ENCODE data around the gene CACNA2D4. TPM values are rescaled to one million over a fixed set of nuclear protein-coding genes. Genes with fewer than 3 reads are reported as not detected.

The CACNA2D4 gene
- total RNA-seq, 1 donor from 2014 or later, result not detected

DNA sequence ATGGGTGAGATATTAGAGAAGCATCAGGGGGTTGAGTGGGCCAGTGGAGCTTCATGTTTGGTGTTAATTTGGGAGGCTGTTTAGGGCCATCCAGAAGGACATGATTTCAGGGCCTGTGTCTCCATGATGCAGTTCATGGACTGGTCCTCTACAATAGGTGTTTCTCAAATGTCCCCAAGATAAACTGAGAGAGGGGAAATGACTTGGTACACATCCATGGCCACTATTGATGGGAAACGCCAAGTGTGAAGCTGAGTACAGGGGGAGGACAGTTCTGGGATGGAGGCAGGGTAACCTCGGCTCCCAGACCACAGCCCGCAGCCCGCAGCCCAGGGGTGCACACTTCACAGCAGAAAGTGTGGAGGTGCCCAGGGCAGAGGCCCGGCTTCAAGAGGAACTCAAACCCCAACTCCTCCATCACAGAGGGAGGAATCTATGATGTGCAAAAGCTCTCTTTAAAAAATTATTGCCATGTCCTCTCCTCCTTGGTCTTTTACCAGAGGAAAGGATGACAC, 33.3 kb downstream of the CACNA2D4 start:
- TF ChIP-seq, protein P1, sequence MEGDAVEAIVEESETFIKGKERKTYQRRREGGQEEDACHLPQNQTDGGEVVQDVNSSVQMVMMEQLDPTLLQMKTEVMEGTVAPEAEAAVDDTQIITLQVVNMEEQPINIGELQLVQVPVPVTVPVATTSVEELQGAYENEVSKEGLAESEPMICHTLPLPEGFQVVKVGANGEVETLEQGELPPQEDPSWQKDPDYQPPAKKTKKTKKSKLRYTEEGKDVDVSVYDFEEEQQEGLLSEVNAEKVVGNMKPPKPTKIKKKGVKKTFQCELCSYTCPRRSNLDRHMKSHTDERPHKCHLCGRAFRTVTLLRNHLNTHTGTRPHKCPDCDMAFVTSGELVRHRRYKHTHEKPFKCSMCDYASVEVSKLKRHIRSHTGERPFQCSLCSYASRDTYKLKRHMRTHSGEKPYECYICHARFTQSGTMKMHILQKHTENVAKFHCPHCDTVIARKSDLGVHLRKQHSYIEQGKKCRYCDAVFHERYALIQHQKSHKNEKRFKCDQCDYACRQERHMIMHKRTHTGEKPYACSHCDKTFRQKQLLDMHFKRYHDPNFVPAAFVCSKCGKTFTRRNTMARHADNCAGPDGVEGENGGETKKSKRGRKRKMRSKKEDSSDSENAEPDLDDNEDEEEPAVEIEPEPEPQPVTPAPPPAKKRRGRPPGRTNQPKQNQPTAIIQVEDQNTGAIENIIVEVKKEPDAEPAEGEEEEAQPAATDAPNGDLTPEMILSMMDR (IDR thresholded peaks at IDR 0.05), result no peak
- H3K27me3 ChIP-seq, result no peaks in the 10 kb centered on the region
- H3K4me3 ChIP-seq, result no peak overlapping the region
- no peaks in the 10 kb centered on the region for H3K4me1 ChIP-seq
- H3K27ac ChIP-seq, result no peak overlapping the region
- intact Hi-C loops (cut with DNase I), result no loop called here
- no peak for DNase-seq (ENCODE audit: low spot score in 2 of 2)
- no peaks in the 10 kb centered on the region for H3K36me3 ChIP-seq
- peaks cover 0 to 7% of the 10 kb centered on the region in 2 donors for H3K9me3 ChIP-seq

DNA sequence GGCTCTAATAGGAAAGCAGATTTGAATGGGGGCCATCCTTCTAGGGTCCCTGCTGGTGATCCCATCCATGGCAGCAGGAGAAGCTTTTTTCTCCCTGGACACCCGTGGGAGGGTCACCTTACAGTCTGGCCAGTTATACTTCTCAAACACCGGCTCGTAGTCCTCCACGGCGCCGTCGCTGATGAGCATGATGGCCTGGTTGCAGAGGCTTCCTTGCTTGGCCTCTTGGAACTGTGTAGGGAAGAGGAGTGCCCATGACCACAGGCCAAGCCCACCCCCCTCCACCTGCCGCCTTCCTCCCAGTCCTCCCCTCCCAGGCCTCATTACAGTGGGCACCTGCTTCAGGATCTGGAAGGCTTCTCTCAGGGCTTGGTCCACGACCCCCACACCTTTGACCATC, 33.8 kb downstream of the CACNA2D4 start:
- Histone ChIP-seq H3K9me3 (peaks cover 0 to 7% of the 10 kb centered on the region in 2 donors), H3K4me3 (no peak overlapping the region), H3K27ac (no peak overlapping the region), H3K4me1 (no peaks in the 10 kb centered on the region), H3K27me3 (no peaks in the 10 kb centered on the region), H3K36me3 (no peaks in the 10 kb centered on the region)
- TF ChIP-seq, protein P1 (IDR thresholded peaks at IDR 0.05), result no peak
- DNase-seq (ENCODE audit: low spot score in 2 of 2), result no peak
- intact Hi-C loops (cut with DNase I), result no loop called here

DNA sequence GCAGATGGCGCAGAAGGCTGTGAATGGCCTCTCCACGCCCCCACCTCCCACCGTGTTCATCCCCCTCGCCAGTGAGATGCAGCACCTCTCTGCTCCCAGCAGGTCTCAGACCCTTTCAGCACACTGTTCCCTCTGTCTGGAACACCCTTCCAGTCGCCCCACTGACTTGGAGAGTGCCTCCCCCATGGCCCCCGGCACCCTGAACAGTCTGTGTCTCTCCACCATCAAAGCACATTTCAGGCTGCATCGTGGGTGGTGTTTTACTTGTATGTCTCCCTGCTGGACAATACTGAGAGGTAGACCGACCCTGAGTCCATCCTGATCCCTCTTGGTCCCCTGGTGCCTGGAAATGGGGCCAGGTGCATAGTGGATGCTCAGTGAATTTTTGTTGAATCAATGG, 34.9 kb downstream of the CACNA2D4 start:
- Histone ChIP-seq H3K36me3 (no peaks in the 10 kb centered on the region), H3K27ac (no peak overlapping the region), H3K27me3 (no peaks in the 10 kb centered on the region), H3K9me3 (peaks cover 0 to 6% of the 10 kb centered on the region in 2 donors), H3K4me1 (no peaks in the 10 kb centered on the region), H3K4me3 (no peak overlapping the region)
- intact Hi-C loops (cut with DNase I), result no loop called here
- no peak for DNase-seq (ENCODE audit: low spot score in 2 of 2)
- TF ChIP-seq, protein P1 (IDR thresholded peaks at IDR 0.05), result no peak

DNA sequence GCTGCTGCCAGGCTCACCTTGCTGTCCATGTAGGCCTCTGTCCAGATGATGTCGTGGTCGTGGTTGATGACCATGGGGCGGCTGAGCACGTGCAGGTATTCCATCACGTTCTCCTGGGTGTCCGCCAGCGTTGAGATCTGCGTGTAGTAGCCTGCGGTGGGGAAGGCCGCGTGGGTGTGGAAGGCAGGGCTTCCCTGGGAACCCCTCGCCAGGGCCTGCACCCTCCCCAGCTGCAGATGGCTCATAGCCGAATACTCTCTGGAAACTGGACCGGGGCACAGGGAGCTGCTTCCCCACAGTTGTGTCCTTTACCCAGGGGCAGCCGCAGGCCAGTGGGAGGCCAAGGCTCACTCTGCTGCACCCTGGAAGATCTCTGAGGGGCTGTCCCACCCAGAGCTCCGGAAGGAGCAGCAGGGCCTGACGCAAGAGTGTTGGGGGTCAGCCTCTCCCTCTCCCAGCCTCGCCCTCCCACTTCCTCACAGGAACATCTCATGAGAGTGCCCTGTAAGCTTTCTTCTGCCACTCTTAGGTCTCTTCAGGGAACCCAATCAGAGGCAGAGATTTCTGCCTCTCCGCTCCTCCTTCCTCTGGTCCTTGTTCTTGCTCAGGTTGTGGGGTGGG, 35.5 kb downstream of the CACNA2D4 start:
- intact Hi-C loops (cut with DNase I), result no loop called here
- no peaks in the 10 kb centered on the region for H3K27me3 ChIP-seq
- H3K9me3 ChIP-seq, result peaks cover 0 to under 1% of the 10 kb centered on the region in 2 donors
- H3K27ac ChIP-seq, result no peak overlapping the region
- no peaks in the 10 kb centered on the region for H3K4me1 ChIP-seq
- no peaks in the 10 kb centered on the region for H3K36me3 ChIP-seq
- no peak for DNase-seq (ENCODE audit: low spot score in 2 of 2)
- H3K4me3 ChIP-seq, result no peak overlapping the region
- TF ChIP-seq, protein P1 (IDR thresholded peaks at IDR 0.05), result no peak

DNA sequence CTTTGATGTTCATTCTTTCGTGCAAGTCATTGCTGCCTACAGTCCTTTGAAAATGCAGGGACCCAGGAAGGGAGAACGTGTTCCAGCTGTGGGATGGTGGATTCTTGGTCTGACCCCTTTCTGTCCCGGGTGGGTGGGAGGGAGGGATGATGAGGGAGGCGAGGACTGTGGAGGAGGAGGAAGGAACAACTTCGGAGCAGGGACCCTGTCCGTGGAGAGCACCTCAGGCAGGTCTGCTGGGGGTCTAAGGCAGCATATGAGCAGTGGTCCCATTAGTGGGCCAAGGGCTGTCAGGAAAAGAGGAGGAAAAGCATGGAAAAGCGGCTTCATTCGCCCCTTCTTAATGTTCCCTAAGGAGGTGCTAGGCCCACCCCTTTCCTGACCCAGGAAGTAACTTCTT, 36.0 kb downstream of the CACNA2D4 start:
- TF ChIP-seq, protein P1 (IDR thresholded peaks at IDR 0.05), result no peak
- no peak overlapping the region for H3K27ac ChIP-seq
- intact Hi-C loops (cut with DNase I), result no loop called here
- H3K9me3 ChIP-seq, result no peaks in the 10 kb centered on the region
- no peaks in the 10 kb centered on the region for H3K27me3 ChIP-seq
- no peaks in the 10 kb centered on the region for H3K4me1 ChIP-seq
- H3K36me3 ChIP-seq, result no peaks in the 10 kb centered on the region
- DNase-seq (ENCODE audit: low spot score in 2 of 2), result no peak
- no peak overlapping the region for H3K4me3 ChIP-seq

Data from ascending aorta (tissue), 2 donors.